Head of caudate nucleus (tissue), 42 donors: ENCODE measurements around the gene RABEP1.

Source experiments
- DNase-seq, 42 donors: peaks; one replicate each; pipeline versions ENCODE4 v3.0.0 to v3.0.0-alpha.2; 2020 to 2021; ENCODE audit warnings: mixed read lengths in 7 of 42
- intact Hi-C: fragments of 100-400 bp; cut with DNase I; formaldehyde crosslinking; loops from one replicate; pipeline ENCODE4 v1.15.0; 2022

RABEP1 gene

GRCh38 chr17:5354310-5354709 lies 72.2 kb downstream of the RABEP1 start:
- intact Hi-C loops: no loop called here
- DNase-seq: no peak

- no peak for DNase-seq
- intact Hi-C loops: no loop called here
Observed at GRCh38 chr17:5354886-5355415, 72.9 kb downstream of the RABEP1 start.

- no peak for DNase-seq
- intact Hi-C loops: no loop called here
Observed at GRCh38 chr17:5355421-5356129, 73.5 kb downstream of the RABEP1 start.

GRCh38 chr17:5361426-5361825 lies 79.3 kb downstream of the RABEP1 start:
- no peak for DNase-seq
- intact Hi-C loops: no loop called here

- DNase-seq: no peak
- intact Hi-C loops: no loop called here
Observed at GRCh38 chr17:5362162-5362811, 80.2 kb downstream of the RABEP1 start.

- intact Hi-C loops: no loop called here
Observed at GRCh38 chr17:5364156-5364555, 82.1 kb downstream of the RABEP1 start.

DNA sequence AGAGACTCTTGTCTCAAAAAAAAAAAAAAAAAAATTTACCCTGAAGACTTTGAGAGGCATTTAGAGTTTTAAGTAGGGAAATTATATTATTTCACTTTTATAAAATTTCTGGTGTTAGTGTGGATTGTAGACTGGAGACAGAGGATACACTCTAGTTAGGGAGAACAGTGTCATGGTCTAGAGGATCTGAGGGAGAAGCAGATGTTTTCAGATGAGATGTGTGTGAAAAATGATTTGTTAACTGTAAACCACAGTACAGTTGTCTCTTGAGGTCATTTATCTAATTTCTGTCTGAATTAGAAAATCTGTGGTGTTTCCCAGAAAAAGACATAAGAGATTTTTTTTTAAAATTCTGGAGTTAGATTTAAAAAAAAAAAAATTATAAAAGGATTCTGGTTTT lies 82.6 kb downstream of the RABEP1 start:
- intact Hi-C loops: no loop called here
- no peak for DNase-seq

More at GRCh38 chr17:5364156-5364555, 82.1 kb downstream of the RABEP1 start:
- DNase-seq: no peak

- no peak for DNase-seq
- intact Hi-C loops: no loop called here
Observed at GRCh38 chr17:5365831-5366230, 83.7 kb downstream of the RABEP1 start.

- intact Hi-C loops: no loop called here
- no peak for DNase-seq
Observed at GRCh38 chr17:5370411-5370810, 88.3 kb downstream of the RABEP1 start.

DNA sequence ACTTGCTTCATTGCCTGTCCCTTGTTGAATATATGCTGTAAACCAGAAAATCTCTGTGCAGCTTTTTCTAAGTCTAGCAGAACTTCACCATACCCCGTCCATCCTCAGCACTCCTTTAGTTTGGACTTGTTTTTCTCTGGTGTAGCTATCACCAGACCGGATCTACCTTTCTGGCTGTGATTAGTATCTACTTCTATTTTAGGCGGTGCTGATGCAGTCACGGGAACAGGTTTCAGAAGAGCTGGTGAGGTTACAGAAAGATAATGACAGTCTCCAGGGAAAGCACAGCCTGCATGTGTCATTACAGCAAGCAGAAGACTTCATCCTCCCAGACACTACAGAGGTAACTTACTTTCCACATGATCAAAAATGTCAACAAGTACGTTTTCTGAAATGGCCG lies 91.0 kb downstream of the RABEP1 start:
- intact Hi-C loops: no loop called here
- DNase-seq: peak in 26 of 42 donors; percentile 11 to 79 (median 42)

- no peak for DNase-seq
- intact Hi-C loops: no loop called here
Observed at GRCh38 chr17:5378566-5379207, 96.6 kb downstream of the RABEP1 start.

DNA sequence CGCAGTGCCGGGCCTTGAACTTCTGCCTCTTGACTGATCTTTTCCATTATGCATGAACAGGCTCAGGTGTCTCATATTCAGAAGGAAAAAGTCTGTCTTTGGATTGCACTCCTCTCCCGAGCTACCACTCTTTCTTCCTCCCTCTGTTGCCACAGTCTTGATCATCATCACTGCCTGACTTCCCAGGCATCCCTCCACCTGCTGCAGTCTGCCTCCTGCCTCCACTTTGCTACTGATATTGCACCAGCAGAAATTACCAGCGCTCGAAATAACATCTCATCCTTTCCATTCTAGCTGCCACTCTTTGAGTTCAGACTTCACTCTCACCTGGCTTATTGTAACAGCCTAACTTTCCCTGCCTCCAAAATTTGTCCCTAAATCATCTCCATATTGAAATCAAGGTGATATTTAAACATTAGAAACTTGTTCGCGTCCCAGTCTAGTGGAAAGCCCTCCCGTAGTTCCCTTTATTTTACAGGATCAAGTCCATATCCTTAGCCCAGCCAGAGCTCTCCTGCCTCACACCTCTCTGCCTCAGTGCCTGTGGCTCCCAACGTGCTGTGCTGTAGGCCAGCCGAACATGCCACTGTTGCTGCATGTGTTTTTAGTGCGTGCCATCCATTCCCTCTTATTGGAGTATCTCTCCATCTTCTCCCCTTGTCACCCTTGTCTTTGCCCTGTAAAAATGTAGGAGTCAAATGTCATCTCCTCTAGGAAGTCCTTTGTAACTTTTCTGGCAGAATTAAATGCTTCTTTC lies 97.4 kb downstream of the RABEP1 start:
- intact Hi-C loops: no loop called here

DNA sequence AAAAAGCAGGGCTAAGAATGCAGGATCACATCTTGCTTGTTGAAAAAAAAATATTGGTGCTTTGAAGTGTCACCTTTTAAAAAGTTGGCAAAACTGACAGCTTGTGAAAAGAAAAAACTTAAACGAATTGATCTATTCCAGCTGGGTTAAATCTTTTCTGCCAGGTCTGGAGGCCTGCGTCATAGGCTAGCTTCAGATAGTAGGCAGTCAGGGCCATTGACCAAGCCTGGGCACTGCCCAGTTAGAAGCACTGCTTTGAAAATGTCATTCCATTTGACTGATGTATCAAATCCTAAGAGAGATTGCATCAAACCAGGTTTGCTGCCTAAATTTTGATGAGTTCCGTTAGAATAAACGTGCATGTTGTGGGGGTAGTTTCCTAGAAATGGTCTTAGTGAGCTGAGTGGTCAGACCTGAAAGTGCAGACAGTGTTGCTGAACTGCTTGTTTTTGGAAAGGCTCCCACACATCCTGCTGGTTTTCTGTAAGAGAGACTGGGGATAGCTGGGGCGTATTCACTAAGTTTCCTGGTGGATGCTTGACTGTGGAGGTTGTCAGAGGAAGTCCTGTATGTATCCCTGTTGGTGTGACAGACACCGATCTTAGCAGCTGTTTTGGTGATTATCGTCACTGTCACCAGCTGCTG lies 98.5 kb downstream of the RABEP1 start:
- no peak for DNase-seq
- intact Hi-C loops: no loop called here

More for the DNA sequence above, 97.4 kb downstream of the RABEP1 start:
- peak in 15 of 42 donors; percentile 11 to 69 (median 29) for DNase-seq

- intact Hi-C loops: no loop called here
- no peak for DNase-seq
Observed at GRCh38 chr17:5381542-5381941, 99.5 kb downstream of the RABEP1 start.

DNA sequence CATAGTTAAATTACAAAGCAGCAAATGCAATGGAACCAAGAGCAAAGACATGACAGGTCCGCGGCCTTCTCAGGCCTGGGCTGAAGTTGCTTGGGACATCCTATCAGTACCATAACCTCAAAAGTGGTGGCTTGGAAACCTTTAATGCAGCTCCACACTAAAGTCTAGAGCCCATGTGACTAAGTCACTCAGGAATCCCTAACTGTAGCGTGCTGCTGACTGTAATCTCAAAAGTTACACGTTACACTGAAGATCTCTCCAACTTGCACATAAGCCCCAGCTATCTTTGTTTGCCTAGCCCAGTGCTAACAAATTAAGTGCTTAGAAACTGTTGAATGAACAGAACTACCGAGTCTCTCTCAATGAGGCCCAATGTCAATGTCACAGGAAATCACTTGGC lies 109.6 kb downstream of the RABEP1 start:
- intact Hi-C loops: no loop called here
- DNase-seq: no peak

GRCh38 chr17:5396612-5397011 lies 114.5 kb downstream of the RABEP1 start:
- intact Hi-C loops: no loop called here
- no peak for DNase-seq

- intact Hi-C loops: no loop called here
- DNase-seq: no peak
Observed at GRCh38 chr17:5399767-5400166, 117.7 kb downstream of the RABEP1 start.

- no peak for DNase-seq
- intact Hi-C loops: no loop called here
Observed at GRCh38 chr17:5405400-5405799, 123.3 kb downstream of the RABEP1 start.

DNA sequence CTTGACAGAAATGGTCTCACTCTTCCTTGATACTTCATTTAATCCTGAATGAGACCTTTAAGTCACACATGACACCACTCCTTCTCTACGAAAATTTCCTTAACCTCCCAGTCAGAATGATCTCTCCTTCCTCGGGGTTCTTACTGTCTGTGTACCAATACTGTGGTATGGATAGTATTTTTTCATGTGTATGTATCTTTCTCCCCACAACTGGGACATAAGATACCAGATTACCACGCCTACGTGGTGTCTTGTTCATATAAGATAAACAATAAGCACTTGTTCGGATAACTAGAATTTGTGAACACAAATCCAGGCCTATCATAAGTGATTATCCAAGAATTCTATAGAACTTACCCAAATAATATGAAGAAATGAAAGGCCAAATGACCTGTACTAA lies 126.1 kb downstream of the RABEP1 start:
- intact Hi-C loops: no loop called here

More for the DNA sequence above, 126.1 kb downstream of the RABEP1 start:
- DNase-seq: no peak
